Keratinocyte (primary cell): ENCODE data around the gene LMNTD1. TPM values are rescaled to one million over a fixed set of nuclear protein-coding genes. Genes with fewer than 3 reads are reported as not detected.

Source experiments
- DNase-seq: peaks from one replicate; pipeline ENCODE4 v3.0.0-alpha.2; 2011; ENCODE audit warnings: low read depth, missing footprints, low spot score
- FAIRE-seq: peaks from 2 replicates; lab custom pipeline; 2011; peaks lifted over from hg19 to GRCh38; lab: Jason Lieb, UNC
- H2AFZ ChIP-seq: 2 replicates; pipeline ENCODE4 v1.6.0; 2012; ENCODE audit warnings: low read length, control low read depth, inconsistent platforms; ENCODE audit not compliant: control insufficient read depth
- H3K27ac ChIP-seq: 2 replicates; pipeline ENCODE4 v1.5.1; 2011; ENCODE audit warnings: low read length; ENCODE audit not compliant: control insufficient read depth, insufficient read depth
- H3K27me3 ChIP-seq: 3 replicates; pipeline ENCODE4 v1.6.0; 2011; ENCODE audit warnings: low read length; ENCODE audit not compliant: control insufficient read depth, insufficient read depth; ENCODE audit errors: extremely low read depth
- H3K36me3 ChIP-seq, 2 experiments: 2 replicates in 1 of 2; 3 replicates in 1 of 2; pipeline ENCODE4 v1.5.1; 2011; ENCODE audit warnings: low read length in 2 of 2, mild to moderate bottlenecking in 1 of 2; ENCODE audit not compliant: control insufficient read depth in 2 of 2, insufficient read depth in 2 of 2; ENCODE audit errors: extremely low read depth in 1 of 2
- H3K4me1 ChIP-seq: 3 replicates; pipeline ENCODE4 v1.5.1; 2011; ENCODE audit warnings: low read length; ENCODE audit not compliant: control insufficient read depth, insufficient read depth; ENCODE audit errors: extremely low read depth
- H3K4me2 ChIP-seq: 3 replicates; pipeline ENCODE4 v1.6.0; 2011; ENCODE audit warnings: low read depth, low read length; ENCODE audit not compliant: control insufficient read depth, insufficient read depth; ENCODE audit errors: extremely low read depth
- H3K4me3 ChIP-seq, 3 experiments: fragments of 200-600 bp in 1 of 3; sonication (generic) in 1 of 3; 2 replicates in 2 of 3; 3 replicates in 1 of 3; pipeline ENCODE4 v1.5.1; 2011 to 2016; ENCODE audit warnings: low read length in 3 of 3, mild to moderate bottlenecking in 3 of 3, control low read depth in 2 of 3, inconsistent platforms in 1 of 3, low read depth in 1 of 3, mixed read lengths in 1 of 3, mixed run types in 1 of 3, moderate library complexity in 1 of 3; ENCODE audit not compliant: control insufficient read depth in 2 of 3, insufficient read depth in 2 of 3; ENCODE audit errors: extremely low read depth in 1 of 3
- H3K79me2 ChIP-seq: 2 replicates; pipeline ENCODE4 v1.6.0; 2012; ENCODE audit warnings: low read length; ENCODE audit not compliant: control insufficient read depth, insufficient read depth
- H3K9ac ChIP-seq: 3 replicates; pipeline ENCODE4 v1.6.0; 2011; ENCODE audit warnings: low read length; ENCODE audit not compliant: control insufficient read depth, insufficient read depth; ENCODE audit errors: extremely low read depth
- H3K9me1 ChIP-seq: 3 replicates; pipeline ENCODE4 v1.6.0; 2011; ENCODE audit warnings: low read length; ENCODE audit not compliant: control insufficient read depth, insufficient read depth; ENCODE audit errors: extremely low read depth
- H3K9me3 ChIP-seq: 2 replicates; pipeline ENCODE4 v1.5.1; 2012; ENCODE audit warnings: low read depth, low read length; ENCODE audit not compliant: control insufficient read depth
- H4K20me1 ChIP-seq: 3 replicates; pipeline ENCODE4 v1.6.0; 2011; ENCODE audit warnings: low read length; ENCODE audit not compliant: control insufficient read depth, insufficient read depth; ENCODE audit errors: extremely low read depth
- EZH2 ChIP-seq: IDR thresholded peaks from one replicate; pipeline ENCODE4 v1.6.1; 2012; ENCODE audit warnings: inconsistent platforms, mild to moderate bottlenecking, low read length, moderate library complexity
- dilution Hi-C: fragments of 300-500 bp; cut with MboI; formaldehyde crosslinking; loops from one replicate; pipeline ENCODE4 v1.7.0; 2020; ENCODE audit warnings: low sequenced_read_pairs; ENCODE audit not compliant: extremely low pct_ligation_motif_present
- polyA plus RNA-seq, 5 experiments: library from polyadenylated mRNA; depleted of rRNA in 3 of 5; stranded (reverse) in 3 of 5; stranded (forward) in 1 of 5; unstranded in 1 of 5; fragments of >200 nt; gene quantifications; 1 replicate in 1 of 5; 2 replicates in 3 of 5; 3 replicates in 1 of 5; pipeline versions ENCODE4 v1.2.1 to v1.2.3, GENCODE V29; 2011 to 2012; ENCODE audit warnings: missing spikeins in 2 of 5, low read depth in 1 of 5, low replicate concordance in 1 of 5
- TF ChIP-seq, protein P1 (sequence below), 3 experiments: IDR thresholded peaks in 1 of 3; conservative IDR thresholded peaks in 1 of 3; optimal IDR thresholded peaks in 1 of 3; 2 replicates in 2 of 3; 3 replicates in 1 of 3; pipeline versions ENCODE3 to v1.5.1; 2011; ENCODE audit warnings: low read length in 3 of 3, mild to moderate bottlenecking in 3 of 3, moderate library complexity in 2 of 3, control low read depth in 1 of 3, inconsistent platforms in 1 of 3; ENCODE audit not compliant: insufficient read depth in 2 of 3; ENCODE audit errors: extremely low read depth in 1 of 3

The LMNTD1 gene
- polyA plus RNA-seq, 1 donor (not counting 4 experiments of a cell fraction or from before 2014, with no cell fraction given): 0.42 TPM

DNA sequence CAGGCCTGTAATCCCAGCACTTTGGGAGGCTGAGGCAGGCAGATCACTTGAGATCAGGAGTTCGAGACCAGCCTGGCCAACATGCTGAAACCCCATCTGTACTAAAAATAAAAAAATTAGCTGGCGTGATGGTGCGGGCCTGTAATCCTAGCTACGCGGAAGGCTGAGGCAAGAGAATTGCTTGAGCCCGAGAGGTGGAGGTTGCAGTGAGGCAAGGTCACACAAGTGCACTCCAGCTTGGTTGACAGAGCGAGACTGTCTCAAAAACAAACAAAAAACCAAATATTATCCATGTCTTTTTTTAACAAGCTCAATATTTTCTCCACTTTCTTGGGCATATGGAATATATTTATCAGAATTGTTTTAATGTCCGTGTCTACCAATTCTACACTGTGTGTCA is 89.6 kb downstream of the LMNTD1 start:
- TF ChIP-seq, protein P1, sequence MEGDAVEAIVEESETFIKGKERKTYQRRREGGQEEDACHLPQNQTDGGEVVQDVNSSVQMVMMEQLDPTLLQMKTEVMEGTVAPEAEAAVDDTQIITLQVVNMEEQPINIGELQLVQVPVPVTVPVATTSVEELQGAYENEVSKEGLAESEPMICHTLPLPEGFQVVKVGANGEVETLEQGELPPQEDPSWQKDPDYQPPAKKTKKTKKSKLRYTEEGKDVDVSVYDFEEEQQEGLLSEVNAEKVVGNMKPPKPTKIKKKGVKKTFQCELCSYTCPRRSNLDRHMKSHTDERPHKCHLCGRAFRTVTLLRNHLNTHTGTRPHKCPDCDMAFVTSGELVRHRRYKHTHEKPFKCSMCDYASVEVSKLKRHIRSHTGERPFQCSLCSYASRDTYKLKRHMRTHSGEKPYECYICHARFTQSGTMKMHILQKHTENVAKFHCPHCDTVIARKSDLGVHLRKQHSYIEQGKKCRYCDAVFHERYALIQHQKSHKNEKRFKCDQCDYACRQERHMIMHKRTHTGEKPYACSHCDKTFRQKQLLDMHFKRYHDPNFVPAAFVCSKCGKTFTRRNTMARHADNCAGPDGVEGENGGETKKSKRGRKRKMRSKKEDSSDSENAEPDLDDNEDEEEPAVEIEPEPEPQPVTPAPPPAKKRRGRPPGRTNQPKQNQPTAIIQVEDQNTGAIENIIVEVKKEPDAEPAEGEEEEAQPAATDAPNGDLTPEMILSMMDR (optimal IDR thresholded peaks at IDR 0.05 in 1 of 3, IDR thresholded peaks at IDR 0.05 in 1 of 3, conservative IDR thresholded peaks at IDR 0.05 in 1 of 3; ENCODE audit: extremely low read depth in 1 of 3, insufficient read depth in 2 of 3, low read length in 3 of 3): no peak
- no peak for TF ChIP-seq EZH2

GRCh38 chr12:25463005-25463404 is 90.1 kb downstream of the LMNTD1 start:
- H3K4me3 ChIP-seq: no peak overlapping the region
- no peaks in the 10 kb centered on the region for H3K27me3 ChIP-seq
- H4K20me1 ChIP-seq: no peaks in the 10 kb centered on the region
- H2AFZ ChIP-seq: no peak overlapping the region
- FAIRE-seq: no peak
- no peak overlapping the region for H3K4me2 ChIP-seq
- H3K4me1 ChIP-seq: peaks cover 9% of the 10 kb centered on the region
- no peak overlapping the region for H3K27ac ChIP-seq
- H3K9me3 ChIP-seq: no peaks in the 10 kb centered on the region
- H3K36me3 ChIP-seq: no peaks in the 10 kb centered on the region
- no peak overlapping the region for H3K9ac ChIP-seq
- DNase-seq: no peak
- TF ChIP-seq, protein P1 (optimal IDR thresholded peaks at IDR 0.05 in 1 of 3, IDR thresholded peaks at IDR 0.05 in 1 of 3, conservative IDR thresholded peaks at IDR 0.05 in 1 of 3; ENCODE audit: extremely low read depth in 1 of 3, insufficient read depth in 2 of 3, low read length in 3 of 3): no peak
- TF ChIP-seq EZH2: no peak
- no peaks in the 10 kb centered on the region for H3K79me2 ChIP-seq
- H3K9me1 ChIP-seq: no peaks in the 10 kb centered on the region
- dilution Hi-C loops: no loop called here

More for the DNA sequence above, 89.6 kb downstream of the LMNTD1 start:
- Histone ChIP-seq H3K4me2 (no peak overlapping the region), H3K9ac (no peak overlapping the region), H3K79me2 (no peaks in the 10 kb centered on the region), H3K4me3 (no peak overlapping the region), H3K4me1 (peaks cover 4% of the 10 kb centered on the region), H3K27ac (no peak overlapping the region), H3K9me3 (no peaks in the 10 kb centered on the region), H3K36me3 (no peaks in the 10 kb centered on the region), H2AFZ (no peak overlapping the region), H3K9me1 (no peaks in the 10 kb centered on the region), H4K20me1 (no peaks in the 10 kb centered on the region), H3K27me3 (no peaks in the 10 kb centered on the region)
- DNase-seq (no peak), FAIRE-seq (no peak)
- dilution Hi-C loops: no loop called here
